Karpas-422 (cell line): Measurements from ENCODE around the gene PRM3. TPM values are rescaled to one million over a fixed set of nuclear protein-coding genes. Genes with fewer than 3 reads are reported as not detected.
"Not testable (repeated sequence)": the region's sequence is repeated elsewhere in the genome, so short reads cannot be mapped to it uniquely, and the experiment has no call there.

Source experiments
- DNase-seq: peaks from one replicate; pipeline ENCODE4 v3.0.0-alpha.2; 2015
- H2AFZ ChIP-seq: fragments of 200-600 bp; sonication (generic); 2 replicates; pipeline ENCODE4 v1.6.1; 2014; ENCODE audit warnings: antibody characterized with exemption, low read length, mixed read lengths
- H3K27ac ChIP-seq: fragments of 200-600 bp; sonication (generic); 2 replicates; pipeline ENCODE4 v1.5.1; 2014; ENCODE audit warnings: mild to moderate bottlenecking, low read length, moderate library complexity
- H3K27me3 ChIP-seq: fragments of 200-600 bp; sonication (generic); 2 replicates; pipeline ENCODE4 v1.6.1; 2014; ENCODE audit warnings: low read length, mixed read lengths
- H3K36me3 ChIP-seq: fragments of 200-600 bp; sonication (generic); 2 replicates; pipeline ENCODE4 v1.6.1; 2014; ENCODE audit warnings: low read length, mixed read lengths; ENCODE audit not compliant: insufficient read depth
- H3K4me1 ChIP-seq: fragments of 200-600 bp; sonication (generic); 2 replicates; pipeline ENCODE4 v1.6.1; 2014; ENCODE audit warnings: mild to moderate bottlenecking, low read length, mixed read lengths
- H3K4me2 ChIP-seq: fragments of 200-600 bp; sonication (generic); 2 replicates; pipeline ENCODE4 v1.6.1; 2014; ENCODE audit warnings: low read length, low read depth, mild to moderate bottlenecking; ENCODE audit not compliant: poor library complexity, severe bottlenecking
- H3K4me3 ChIP-seq: fragments of 200-600 bp; sonication (generic); 2 replicates; pipeline ENCODE4 v1.5.1; 2014; ENCODE audit warnings: mild to moderate bottlenecking, antibody characterized with exemption, low read length, mixed read lengths
- H3K79me2 ChIP-seq: fragments of 200-600 bp; sonication (generic); 2 replicates; pipeline ENCODE4 v1.6.1; 2014; ENCODE audit warnings: mild to moderate bottlenecking, low read length, mixed read lengths
- H3K9ac ChIP-seq: fragments of 200-600 bp; sonication (generic); 2 replicates; pipeline ENCODE4 v1.6.0; 2014; ENCODE audit warnings: low read length
- H3K9me2 ChIP-seq: fragments of 200-600 bp; sonication (generic), shearing (Covaris generic); replicated peaks from 2 replicates; pipeline ENCODE4 v1.6.0; 2014; ENCODE audit warnings: mild to moderate bottlenecking, low read length, moderate library complexity; ENCODE audit not compliant: insufficient read depth
- H3K9me3 ChIP-seq: fragments of 300-700, 200-600 bp; sonication (generic); 2 replicates; pipeline ENCODE4 v1.6.1; 2014; ENCODE audit warnings: low read length, mixed read lengths
- H4K20me1 ChIP-seq: fragments of 200-600 bp; sonication (generic); 2 replicates; pipeline ENCODE4 v1.6.1; 2014; ENCODE audit warnings: mild to moderate bottlenecking, antibody characterized with exemption, low read length, low read depth; ENCODE audit not compliant: insufficient read depth
- total RNA-seq: library from RNA; depleted of rRNA; stranded (reverse); fragments of >200 nt; shearing (Covaris generic); gene quantifications from 2 replicates; pipeline ENCODE4 v1.2.3, GENCODE V29; 2014; ENCODE audit warnings: low replicate concordance

The PRM3 gene
- total RNA-seq, 1 experiment from 2014 or later: not detected

GRCh38 chr16:11299865-11300559 lies 26.6 kb upstream of the PRM3 start:
- Histone ChIP-seq H3K4me2 (no peak overlapping the region), H3K9ac (no peak overlapping the region), H3K9me3 (no peaks in the 10 kb centered on the region), H3K4me3 (no peak overlapping the region), H4K20me1 (no peaks in the 10 kb centered on the region), H3K79me2 (no peaks in the 10 kb centered on the region), H3K9me2 (no peaks in the 10 kb centered on the region), H3K4me1 (peaks cover 30% of the 10 kb centered on the region), H3K27ac (no peak overlapping the region), H2AFZ (no peak overlapping the region), H3K36me3 (no peaks in the 10 kb centered on the region), H3K27me3 (no peaks in the 10 kb centered on the region)
- DNase-seq: no peak

- H3K4me1 ChIP-seq: peaks cover 36% of the 10 kb centered on the region
- H3K4me3 ChIP-seq, DNase-seq: not testable (repeated sequence)
These were observed 25.6 kb upstream of the PRM3 start for GRCh38 chr16:11298950-11299547.

GRCh38 chr16:11298143-11298900 lies 24.9 kb upstream of the PRM3 start:
- Histone ChIP-seq H3K9me2 (no peaks in the 10 kb centered on the region), H3K9ac (no peak overlapping the region), H3K4me3 (no peak overlapping the region), H3K4me2 (peak overlapping the region; percentile 56), H4K20me1 (no peaks in the 10 kb centered on the region), H2AFZ (no peak overlapping the region), H3K36me3 (no peaks in the 10 kb centered on the region), H3K27me3 (no peaks in the 10 kb centered on the region), H3K79me2 (no peaks in the 10 kb centered on the region), H3K9me3 (no peaks in the 10 kb centered on the region), H3K4me1 (peaks cover 42% of the 10 kb centered on the region), H3K27ac (peak overlapping the region; percentile 38)
- DNase-seq: no peak

More at GRCh38 chr16:11298950-11299547, 25.6 kb upstream of the PRM3 start:
- H3K79me2 ChIP-seq, H3K27me3 ChIP-seq, H4K20me1 ChIP-seq, H2AFZ ChIP-seq, H3K9me2 ChIP-seq, H3K4me2 ChIP-seq, H3K9me3 ChIP-seq, H3K27ac ChIP-seq, H3K36me3 ChIP-seq, H3K9ac ChIP-seq: not testable (repeated sequence)

- Histone ChIP-seq H3K4me1 (peaks cover 44% of the 10 kb centered on the region), H2AFZ (peak overlapping the region; percentile 11; the same call in 1 of the 2 replicates), H4K20me1 (no peaks in the 10 kb centered on the region), H3K4me2 (peak overlapping the region; percentile 56), H3K9ac (peak overlapping the region; percentile 18), H3K36me3 (no peaks in the 10 kb centered on the region), H3K4me3 (peak overlapping the region; percentile 23; the same call in 1 of the 2 replicates), H3K27me3 (no peaks in the 10 kb centered on the region), H3K27ac (peak overlapping the region; percentile 38), H3K79me2 (no peaks in the 10 kb centered on the region), H3K9me2 (no peaks in the 10 kb centered on the region), H3K9me3 (no peaks in the 10 kb centered on the region)
- DNase-seq: peak; percentile 85
These were observed 24.2 kb upstream of the PRM3 start for GRCh38 chr16:11297492-11298142.

GRCh38 chr16:11296706-11297491 lies 23.5 kb upstream of the PRM3 start:
- Histone ChIP-seq H3K4me3 (peak overlapping the region; percentile 23; the same call in 1 of the 2 replicates), H3K36me3 (no peaks in the 10 kb centered on the region), H3K4me1 (peaks cover 44% of the 10 kb centered on the region), H4K20me1 (no peaks in the 10 kb centered on the region), H2AFZ (peak overlapping the region; percentile 11; the same call in 1 of the 2 replicates), H3K79me2 (no peaks in the 10 kb centered on the region), H3K27ac (no peak overlapping the region), H3K9me2 (no peaks in the 10 kb centered on the region), H3K9ac (peak overlapping the region; percentile 18), H3K9me3 (no peaks in the 10 kb centered on the region), H3K27me3 (no peaks in the 10 kb centered on the region), H3K4me2 (peak overlapping the region; percentile 56)
- DNase-seq: peak; percentile 52

GRCh38 chr16:11296351-11296705 lies 22.9 kb upstream of the PRM3 start:
- 0 out of 2 replicates have a peak overlapping the region, but pooled peaks have one; percentile 5 for H3K9ac ChIP-seq
- H3K9me3 ChIP-seq: no peaks in the 10 kb centered on the region
- H3K27ac ChIP-seq: no peak overlapping the region
- H3K79me2 ChIP-seq: no peaks in the 10 kb centered on the region
- DNase-seq: no peak
- H3K36me3 ChIP-seq: no peaks in the 10 kb centered on the region
- peak overlapping the region; percentile 56 for H3K4me2 ChIP-seq
- no peak overlapping the region for H2AFZ ChIP-seq
- H3K4me3 ChIP-seq: no peak overlapping the region
- H3K9me2 ChIP-seq: no peaks in the 10 kb centered on the region
- peaks cover 44% of the 10 kb centered on the region for H3K4me1 ChIP-seq
- no peaks in the 10 kb centered on the region for H4K20me1 ChIP-seq
- H3K27me3 ChIP-seq: no peaks in the 10 kb centered on the region

GRCh38 chr16:11295672-11296071 lies 22.2 kb upstream of the PRM3 start:
- Histone ChIP-seq H3K9ac (no peak overlapping the region), H3K27ac (no peak overlapping the region), H3K9me2 (no peaks in the 10 kb centered on the region), H3K36me3 (no peaks in the 10 kb centered on the region), H3K4me2 (no peak overlapping the region), H4K20me1 (no peaks in the 10 kb centered on the region), H2AFZ (no peak overlapping the region), H3K79me2 (no peaks in the 10 kb centered on the region), H3K9me3 (no peaks in the 10 kb centered on the region), H3K27me3 (no peaks in the 10 kb centered on the region), H3K4me1 (peaks cover 44% of the 10 kb centered on the region), H3K4me3 (no peak overlapping the region)
- DNase-seq: no peak
